Thoracic aorta (tissue), 2 donors: ENCODE measurements around the gene DLK2. TPM values are rescaled to one million over a fixed set of nuclear protein-coding genes. Genes with fewer than 3 reads are reported as not detected.

Experiments
- ATAC-seq: fragments of 150-250 bp; one replicate; pipeline ENCODE4 v1.8.0; 2017; ENCODE audit warnings: low read depth; ENCODE audit not compliant: insufficient number of reproducible peaks, low FRiP score
- DNase-seq: peaks from one replicate; pipeline ENCODE4 v3.0.0-alpha.2; 2020; ENCODE audit warnings: low spot score
- H3K27ac ChIP-seq, 2 donors: fragments of 200-600 bp; sonication (generic); 1 replicate in 1 of 2; 2 replicates in 1 of 2; pipeline ENCODE4 v1.5.1; 2016; ENCODE audit warnings: mild to moderate bottlenecking in 2 of 2, moderate library complexity in 2 of 2
- H3K27me3 ChIP-seq: fragments of 200-600 bp; sonication (generic); replicated peaks from 2 replicates; pipeline ENCODE4 v1.6.0; 2016; ENCODE audit warnings: mild to moderate bottlenecking; ENCODE audit not compliant: insufficient read depth
- H3K36me3 ChIP-seq: fragments of 200-600 bp; sonication (generic); one replicate; pipeline ENCODE4 v1.5.1; 2016
- H3K4me1 ChIP-seq, 2 donors: fragments of 200-600 bp; sonication (generic); 1 replicate in 1 of 2; 2 replicates in 1 of 2; pipeline versions ENCODE4 v1.5.1 to v1.6.0; 2016; ENCODE audit warnings: low read depth in 2 of 2, mild to moderate bottlenecking in 1 of 2; ENCODE audit not compliant: control insufficient read depth in 1 of 2
- H3K4me3 ChIP-seq: fragments of 200-600 bp; sonication (generic); 2 replicates; pipeline ENCODE4 v1.5.1; 2016; ENCODE audit warnings: mild to moderate bottlenecking
- H3K9me3 ChIP-seq: fragments of 200-600 bp; sonication (generic); 2 replicates; pipeline ENCODE4 v1.5.1; 2016
- total RNA-seq, 2 donors: library from RNA; depleted of rRNA; stranded (reverse); fragments of >200 nt; gene quantifications; one replicate each; pipeline versions ENCODE4 v1.1.0 to v1.2.3, GENCODE V29; 2016
- TF ChIP-seq, protein P1 (sequence below): fragments of 200-600 bp; sonication (generic); IDR thresholded peaks from one replicate; pipeline ENCODE4 v1.5.1; 2019; ENCODE audit warnings: antibody characterized with exemption

DLK2 gene
- total RNA-seq, 2 donors from 2014 or later: not detected

DNA sequence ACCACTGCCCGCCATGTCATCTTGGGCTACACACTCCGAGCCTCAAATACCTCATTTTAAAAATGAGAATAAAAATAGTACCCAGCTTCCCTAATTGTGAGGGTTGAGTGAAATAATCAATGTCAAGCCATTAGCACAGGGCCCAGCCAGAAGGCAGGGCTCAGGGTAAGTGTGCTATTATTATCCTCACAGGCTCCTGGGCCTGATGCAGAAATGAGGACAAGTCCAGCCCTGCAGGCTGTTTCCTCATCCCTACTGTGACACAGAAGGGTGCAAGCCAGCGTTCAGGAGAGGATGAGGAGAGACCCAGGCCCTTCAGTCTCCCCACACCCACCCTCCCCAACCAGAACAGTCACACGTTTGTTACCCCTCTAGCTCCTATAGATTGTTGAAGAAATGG is 4.0 kb downstream of the DLK2 start:
- Histone ChIP-seq H3K4me3 (no peak overlapping the region), H3K27ac (no peak overlapping the region), H3K27me3 (no peaks in the 10 kb centered on the region), H3K4me1 (peaks cover 0 to 13% of the 10 kb centered on the region in 2 donors), H3K9me3 (no peaks in the 10 kb centered on the region), H3K36me3 (peaks cover 34% of the 10 kb centered on the region)
- no peak for DNase-seq
- no peak for ATAC-seq
- TF ChIP-seq, protein P1, sequence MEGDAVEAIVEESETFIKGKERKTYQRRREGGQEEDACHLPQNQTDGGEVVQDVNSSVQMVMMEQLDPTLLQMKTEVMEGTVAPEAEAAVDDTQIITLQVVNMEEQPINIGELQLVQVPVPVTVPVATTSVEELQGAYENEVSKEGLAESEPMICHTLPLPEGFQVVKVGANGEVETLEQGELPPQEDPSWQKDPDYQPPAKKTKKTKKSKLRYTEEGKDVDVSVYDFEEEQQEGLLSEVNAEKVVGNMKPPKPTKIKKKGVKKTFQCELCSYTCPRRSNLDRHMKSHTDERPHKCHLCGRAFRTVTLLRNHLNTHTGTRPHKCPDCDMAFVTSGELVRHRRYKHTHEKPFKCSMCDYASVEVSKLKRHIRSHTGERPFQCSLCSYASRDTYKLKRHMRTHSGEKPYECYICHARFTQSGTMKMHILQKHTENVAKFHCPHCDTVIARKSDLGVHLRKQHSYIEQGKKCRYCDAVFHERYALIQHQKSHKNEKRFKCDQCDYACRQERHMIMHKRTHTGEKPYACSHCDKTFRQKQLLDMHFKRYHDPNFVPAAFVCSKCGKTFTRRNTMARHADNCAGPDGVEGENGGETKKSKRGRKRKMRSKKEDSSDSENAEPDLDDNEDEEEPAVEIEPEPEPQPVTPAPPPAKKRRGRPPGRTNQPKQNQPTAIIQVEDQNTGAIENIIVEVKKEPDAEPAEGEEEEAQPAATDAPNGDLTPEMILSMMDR: no peak

DNA sequence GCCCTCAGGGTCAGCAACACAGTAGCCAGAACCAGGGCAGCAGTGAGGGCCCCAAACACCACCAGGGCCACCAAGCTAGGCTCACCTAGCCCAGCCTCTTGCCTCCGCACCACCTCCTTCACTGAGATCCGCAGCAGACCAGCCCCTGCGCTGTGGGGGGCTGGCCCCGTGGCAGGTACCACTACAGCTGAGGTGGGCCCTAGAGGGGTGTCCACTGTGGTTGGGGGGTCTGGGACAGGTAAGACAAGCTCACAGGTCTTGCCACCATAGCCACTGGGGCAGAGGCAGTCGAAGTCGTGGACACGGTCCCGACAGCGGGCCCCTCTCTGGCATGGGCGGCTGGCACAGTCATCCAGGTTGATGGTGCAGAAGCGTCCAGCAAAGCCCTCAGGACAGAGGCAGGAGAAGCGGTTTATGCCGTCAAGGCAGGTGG is 4.6 kb downstream of the DLK2 start:
- no peak overlapping the region for H3K4me3 ChIP-seq
- H3K27ac ChIP-seq: no peak overlapping the region
- H3K27me3 ChIP-seq: no peaks in the 10 kb centered on the region
- TF ChIP-seq, protein P1: no peak
- H3K9me3 ChIP-seq: no peaks in the 10 kb centered on the region
- H3K4me1 ChIP-seq: peaks cover 0 to 9% of the 10 kb centered on the region in 2 donors
- DNase-seq: no peak
- peaks cover 40% of the 10 kb centered on the region for H3K36me3 ChIP-seq
- no peak for ATAC-seq

DNA sequence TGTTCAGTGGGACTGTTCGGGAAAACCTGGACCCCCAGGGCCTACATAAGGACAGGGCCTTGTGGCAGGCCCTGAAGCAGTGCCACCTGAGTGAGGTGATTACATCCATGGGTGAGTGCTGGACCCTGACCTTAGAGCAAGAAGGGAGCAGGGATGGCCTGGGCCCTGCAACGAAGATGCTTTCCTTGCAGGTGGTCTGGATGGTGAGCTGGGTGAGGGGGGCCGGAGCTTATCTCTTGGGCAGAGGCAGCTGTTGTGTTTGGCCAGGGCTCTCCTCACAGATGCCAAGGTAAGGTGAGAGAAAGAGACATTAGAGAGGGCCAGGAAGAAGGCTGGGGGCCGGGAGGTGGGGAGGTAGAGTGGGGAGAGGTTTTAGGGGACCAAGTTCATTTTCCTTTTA is 6.4 kb downstream of the DLK2 start:
- Histone ChIP-seq H3K4me1 (no peaks in the 10 kb centered on the region), H3K4me3 (no peak overlapping the region), H3K27me3 (no peaks in the 10 kb centered on the region), H3K9me3 (no peaks in the 10 kb centered on the region), H3K27ac (no peak overlapping the region), H3K36me3 (peaks cover 57% of the 10 kb centered on the region)
- TF ChIP-seq, protein P1: no peak
- no peak for DNase-seq
- no peak for ATAC-seq

DNA sequence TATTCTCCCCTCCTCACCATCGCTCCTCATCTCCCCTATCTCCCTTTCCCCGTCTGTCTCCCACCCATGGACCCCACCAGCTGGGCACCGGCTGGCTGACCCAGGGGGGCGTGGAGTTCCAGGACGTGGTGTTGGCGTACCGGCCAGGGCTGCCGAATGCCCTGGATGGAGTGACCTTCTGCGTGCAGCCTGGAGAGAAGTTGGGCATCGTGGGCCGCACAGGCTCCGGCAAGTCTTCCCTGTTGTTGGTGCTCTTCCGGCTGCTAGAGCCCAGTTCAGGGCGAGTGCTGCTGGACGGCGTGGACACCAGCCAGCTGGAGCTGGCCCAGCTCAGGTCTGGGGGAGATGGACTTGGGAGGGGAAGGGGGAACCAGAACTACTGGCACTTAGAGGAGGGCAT is 7.7 kb downstream of the DLK2 start:
- H3K4me1 ChIP-seq: no peaks in the 10 kb centered on the region
- no peak overlapping the region for H3K27ac ChIP-seq
- H3K4me3 ChIP-seq: no peak overlapping the region
- TF ChIP-seq, protein P1: no peak
- ATAC-seq (no peak), DNase-seq (no peak)
- H3K9me3 ChIP-seq: no peaks in the 10 kb centered on the region
- no peaks in the 10 kb centered on the region for H3K27me3 ChIP-seq
- H3K36me3 ChIP-seq: peaks cover 70% of the 10 kb centered on the region

DNA sequence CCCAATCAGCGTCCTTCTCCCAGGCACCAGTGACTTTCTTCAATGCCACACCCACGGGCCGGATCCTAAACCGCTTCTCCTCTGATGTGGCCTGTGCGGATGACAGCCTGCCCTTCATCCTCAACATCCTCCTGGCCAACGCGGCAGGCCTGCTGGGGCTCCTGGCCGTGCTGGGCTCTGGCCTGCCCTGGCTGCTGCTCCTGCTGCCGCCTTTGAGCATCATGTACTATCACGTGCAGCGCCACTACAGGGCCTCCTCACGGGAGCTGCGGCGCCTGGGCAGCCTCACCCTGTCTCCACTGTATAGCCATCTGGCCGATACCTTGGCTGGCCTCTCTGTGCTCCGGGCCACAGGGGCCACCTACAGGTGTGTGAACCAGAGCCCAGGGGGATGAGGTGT is 9.8 kb downstream of the DLK2 start:
- ATAC-seq (no peak), DNase-seq (no peak)
- Histone ChIP-seq H3K27me3 (no peaks in the 10 kb centered on the region), H3K36me3 (peaks cover 77% of the 10 kb centered on the region), H3K4me1 (no peaks in the 10 kb centered on the region), H3K4me3 (no peak overlapping the region), H3K9me3 (no peaks in the 10 kb centered on the region), H3K27ac (no peak overlapping the region)
- TF ChIP-seq, protein P1: no peak
